Stomach smooth muscle (tissue), 2 donors: ENCODE data around the gene SPTLC1.
"Not testable (repeated sequence)": the region's sequence is repeated elsewhere in the genome, so short reads cannot be mapped to it uniquely, and the experiment has no call there.

Experiments used
- H3K27ac ChIP-seq: one replicate; pipeline ENCODE4 v1.7.0; 2013; ENCODE audit warnings: mild to moderate bottlenecking, low read length, inconsistent platforms
- H3K27me3 ChIP-seq, 2 donors: one replicate each; pipeline ENCODE4 v1.7.0; 2013; ENCODE audit warnings: low read length in 2 of 2; ENCODE audit not compliant: insufficient read depth in 2 of 2, control insufficient read depth in 1 of 2
- H3K36me3 ChIP-seq, 2 donors: one replicate each; pipeline ENCODE4 v1.7.0; 2013; ENCODE audit warnings: low read length in 2 of 2; ENCODE audit not compliant: control insufficient read depth in 2 of 2, insufficient read depth in 2 of 2
- H3K4me1 ChIP-seq: one replicate; pipeline ENCODE4 v1.7.0; 2013; ENCODE audit warnings: low read length; ENCODE audit not compliant: control insufficient read depth, insufficient read depth
- H3K4me3 ChIP-seq, 2 donors: one replicate each; pipeline ENCODE4 v1.7.0; 2013; ENCODE audit warnings: low read length in 2 of 2
- H3K9ac ChIP-seq, 2 donors: one replicate each; pipeline ENCODE4 v1.7.0; 2013; ENCODE audit warnings: low read length in 2 of 2, mild to moderate bottlenecking in 1 of 2
- H3K9me3 ChIP-seq, 2 donors: one replicate each; pipeline ENCODE4 v1.7.0; 2013; ENCODE audit warnings: low read length in 2 of 2; ENCODE audit not compliant: control insufficient read depth in 2 of 2
- donor health status: healthy.
- donor health status: Pancreatic carcinoma.

The SPTLC1 gene

DNA sequence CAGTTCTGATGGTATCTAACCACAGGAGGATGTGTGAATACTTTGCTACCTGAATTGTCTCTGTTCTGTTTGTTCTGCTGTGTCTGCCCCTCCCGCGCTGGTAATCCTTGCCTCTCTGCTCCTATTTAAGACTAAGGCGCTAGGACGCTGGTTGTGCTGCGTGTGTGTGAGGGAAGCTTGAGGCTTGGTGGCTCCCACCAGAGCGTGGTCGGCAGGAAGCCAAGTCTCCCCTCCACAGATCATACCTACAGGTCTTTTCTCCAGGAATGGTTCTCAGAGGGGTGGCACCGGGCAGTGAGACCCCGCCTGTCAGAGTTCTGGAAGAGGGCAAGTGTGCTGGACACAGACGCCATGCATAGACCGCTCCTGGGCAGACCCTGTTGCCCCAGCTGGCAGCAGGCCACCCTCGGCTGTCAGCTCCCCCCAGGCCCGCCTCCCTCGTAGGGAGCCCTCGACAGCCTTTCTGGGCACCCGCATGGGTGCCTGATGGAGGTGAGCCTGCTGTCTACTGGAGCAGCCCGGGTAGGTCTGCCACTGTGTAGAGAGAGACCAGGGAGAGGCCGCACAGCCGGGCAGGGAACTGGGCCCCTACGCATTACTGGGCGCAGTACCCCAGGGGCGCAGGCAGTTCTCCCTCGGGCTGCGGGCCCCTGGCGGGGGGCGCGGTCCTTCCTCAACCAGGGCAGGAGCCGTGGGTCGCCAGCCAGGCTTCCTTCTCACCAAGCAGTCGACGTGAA is 111.7 kb downstream of the SPTLC1 start:
- no peaks in the 10 kb centered on the region for H3K27me3 ChIP-seq
- H3K4me1 ChIP-seq, result no peaks in the 10 kb centered on the region
- no peak overlapping the region for H3K27ac ChIP-seq
- H3K9me3 ChIP-seq, result no peaks in the 10 kb centered on the region
- H3K36me3 ChIP-seq, result no peaks in the 10 kb centered on the region
- H3K4me3 ChIP-seq, result no peak overlapping the region
- H3K9ac ChIP-seq, result no peak overlapping the region

DNA sequence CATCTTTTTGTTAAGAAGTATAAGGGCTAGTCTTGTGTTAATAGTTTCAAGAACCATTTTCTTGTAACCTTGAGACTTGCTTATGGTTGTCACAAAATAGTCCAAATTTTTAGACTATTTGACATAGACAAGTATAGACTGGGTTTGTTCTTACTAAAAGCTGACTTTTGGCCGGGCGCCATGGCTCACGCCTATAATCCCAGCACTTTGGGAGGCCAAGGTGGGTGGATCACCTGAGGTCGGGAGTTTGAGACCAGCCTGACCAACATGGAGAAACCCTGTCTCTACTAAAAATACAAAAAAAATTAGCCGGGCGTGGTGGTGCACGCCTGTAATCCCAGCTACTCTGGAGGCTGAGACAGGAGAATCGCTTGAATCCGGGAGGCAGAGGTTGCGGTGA is 113.3 kb downstream of the SPTLC1 start:
- not testable (repeated sequence) for H3K36me3 ChIP-seq, H3K27me3 ChIP-seq, H3K9me3 ChIP-seq, H3K27ac ChIP-seq, H3K9ac ChIP-seq, H3K4me1 ChIP-seq, H3K4me3 ChIP-seq

DNA sequence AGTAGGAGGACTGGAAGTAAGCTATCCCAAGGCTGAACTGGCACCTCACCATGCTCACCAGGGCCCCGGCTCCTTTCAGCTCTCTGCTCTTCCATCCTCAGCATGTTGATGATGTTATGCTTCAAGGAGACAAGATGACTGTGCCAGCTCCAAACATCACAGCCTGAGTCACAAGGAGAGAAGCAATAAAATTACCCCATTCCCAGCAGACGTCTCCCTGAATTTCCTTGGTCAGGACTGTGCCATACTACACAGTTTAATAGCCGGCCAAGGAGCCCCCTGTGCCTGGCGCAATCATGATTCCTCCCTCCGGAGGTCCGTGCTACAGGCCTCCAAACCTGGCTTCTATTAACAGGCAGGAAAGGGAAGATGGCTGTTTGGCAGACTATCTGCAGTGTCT is 114.0 kb downstream of the SPTLC1 start:
- Histone ChIP-seq H3K9me3 (no peaks in the 10 kb centered on the region), H3K9ac (no peak overlapping the region), H3K4me3 (no peak overlapping the region), H3K27ac (no peak overlapping the region), H3K27me3 (no peaks in the 10 kb centered on the region), H3K36me3 (no peaks in the 10 kb centered on the region), H3K4me1 (no peaks in the 10 kb centered on the region)

DNA sequence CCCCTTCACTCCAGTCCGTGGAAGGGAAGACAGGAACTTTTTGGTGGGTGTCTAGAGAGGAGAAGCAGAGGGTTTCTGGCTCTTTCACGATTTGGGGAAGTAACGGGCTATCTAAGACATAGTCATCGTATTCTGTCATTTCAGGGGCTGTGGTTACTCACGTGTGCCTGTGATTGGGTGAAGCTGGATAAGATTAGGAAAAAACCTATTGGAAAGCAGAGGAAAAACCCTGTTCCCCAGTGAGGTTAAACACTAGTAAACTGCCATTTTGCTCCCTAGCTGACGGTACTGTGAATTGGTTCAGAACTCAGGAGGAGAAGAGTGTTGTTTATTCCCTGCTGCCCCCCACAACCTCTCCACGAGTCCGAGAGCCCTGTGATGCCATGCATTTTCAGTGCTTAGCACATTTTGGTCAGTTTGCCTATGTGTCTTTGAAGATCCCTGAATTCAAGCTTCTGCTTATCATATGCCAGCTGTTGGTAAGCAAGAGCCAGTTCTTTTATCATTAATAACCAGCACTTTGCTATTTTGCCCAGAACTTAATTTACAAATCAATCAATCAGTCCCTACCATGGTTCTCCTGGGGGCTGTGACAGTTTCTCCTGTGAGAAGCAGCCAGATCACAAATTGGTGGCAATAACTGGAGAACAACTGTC is 120.1 kb downstream of the SPTLC1 start:
- Histone ChIP-seq H3K4me3 (no peak overlapping the region), H3K9ac (no peak overlapping the region), H3K9me3 (no peaks in the 10 kb centered on the region), H3K36me3 (no peaks in the 10 kb centered on the region), H3K4me1 (no peaks in the 10 kb centered on the region), H3K27ac (no peak overlapping the region), H3K27me3 (peaks cover 0 to 5% of the 10 kb centered on the region in 2 donors)

DNA sequence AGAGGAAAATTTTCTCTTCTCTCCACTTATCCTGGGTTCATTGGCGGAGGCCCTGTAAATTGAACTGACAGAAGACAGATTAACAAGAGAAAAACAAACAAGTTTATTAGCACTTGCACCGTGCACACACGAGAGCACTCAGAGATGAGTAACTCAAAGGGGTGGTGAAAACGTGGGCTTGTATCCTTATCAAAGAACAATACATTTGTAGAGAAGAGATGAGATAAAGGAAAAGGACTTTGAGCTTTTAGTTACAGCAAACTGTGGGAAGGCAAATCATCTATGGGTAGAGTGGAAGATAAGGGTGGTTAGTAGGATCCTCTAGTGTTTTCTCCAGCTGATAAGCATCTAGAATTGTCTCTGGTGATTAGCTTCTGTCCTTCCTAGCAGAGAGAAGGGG is 120.8 kb downstream of the SPTLC1 start:
- no peaks in the 10 kb centered on the region for H3K9me3 ChIP-seq
- no peaks in the 10 kb centered on the region for H3K36me3 ChIP-seq
- H3K27ac ChIP-seq, result no peak overlapping the region
- no peaks in the 10 kb centered on the region for H3K4me1 ChIP-seq
- H3K4me3 ChIP-seq, result no peak overlapping the region
- no peak overlapping the region for H3K9ac ChIP-seq
- H3K27me3 ChIP-seq, result peaks cover 0 to 5% of the 10 kb centered on the region in 2 donors

DNA sequence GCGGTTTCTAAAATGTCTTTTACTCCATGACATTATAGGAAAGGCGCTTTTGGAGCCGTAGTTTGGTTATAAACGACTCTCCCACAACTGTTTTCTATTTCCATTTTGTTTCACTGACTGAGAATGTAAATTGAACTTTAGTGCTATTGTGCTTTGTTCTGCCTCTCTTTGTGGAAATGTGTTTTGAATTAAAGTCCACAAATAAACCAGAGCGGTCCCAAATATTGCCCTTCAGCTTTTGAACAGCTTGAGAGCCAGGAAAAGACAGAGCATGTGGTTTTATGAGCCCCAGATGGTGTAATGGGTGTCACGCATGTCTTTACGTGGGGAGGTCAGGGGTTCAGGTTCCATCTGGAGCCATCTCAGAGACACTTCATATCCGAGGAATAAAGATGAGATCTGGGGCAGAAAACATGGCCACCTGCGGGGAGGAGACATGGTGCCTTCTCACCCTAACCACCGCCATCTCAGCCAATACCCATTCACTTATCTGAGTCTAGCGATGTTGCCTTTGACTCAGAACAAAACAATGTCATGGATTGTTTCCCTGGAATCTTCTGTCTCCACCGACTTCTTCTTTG is 122.7 kb downstream of the SPTLC1 start:
- Histone ChIP-seq H3K4me1 (no peaks in the 10 kb centered on the region), H3K9ac (no peak overlapping the region), H3K36me3 (no peaks in the 10 kb centered on the region), H3K27ac (no peak overlapping the region), H3K9me3 (no peaks in the 10 kb centered on the region), H3K27me3 (peaks cover 0 to 5% of the 10 kb centered on the region in 2 donors), H3K4me3 (no peak overlapping the region)

DNA sequence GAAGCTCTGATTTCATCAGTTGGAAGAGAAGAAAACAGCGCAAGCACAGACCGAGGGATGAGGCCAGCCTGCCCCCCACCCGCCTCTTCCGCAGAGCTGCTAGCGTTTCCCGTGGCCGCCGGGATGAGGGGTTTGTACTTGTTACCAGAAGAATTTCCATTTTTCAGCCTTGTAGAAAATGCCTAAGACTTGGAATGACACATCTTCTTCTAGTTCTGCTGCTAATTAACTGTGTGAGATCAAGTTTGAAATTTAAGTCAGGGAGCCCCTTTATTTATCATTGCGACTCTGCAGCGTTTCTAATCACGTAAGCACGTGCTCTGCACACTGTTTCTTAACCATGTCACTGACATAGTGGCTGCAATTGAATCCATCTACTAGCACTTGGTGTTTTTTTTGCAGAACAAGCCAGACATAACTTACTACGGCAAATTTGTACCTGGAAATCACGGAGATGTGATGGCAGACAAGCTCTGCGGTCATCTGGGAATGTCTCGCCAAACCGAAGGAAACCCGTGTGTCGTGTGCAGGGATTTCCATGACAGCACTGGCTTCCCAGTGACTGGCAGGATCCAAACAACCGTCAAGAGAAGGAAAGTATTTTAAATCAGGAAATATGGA is 123.4 kb downstream of the SPTLC1 start:
- Histone ChIP-seq H3K4me3 (no peak overlapping the region), H3K9ac (no peak overlapping the region), H3K36me3 (no peaks in the 10 kb centered on the region), H3K4me1 (no peaks in the 10 kb centered on the region), H3K27ac (no peak overlapping the region), H3K9me3 (no peaks in the 10 kb centered on the region), H3K27me3 (peaks cover 0 to 5% of the 10 kb centered on the region in 2 donors)

DNA sequence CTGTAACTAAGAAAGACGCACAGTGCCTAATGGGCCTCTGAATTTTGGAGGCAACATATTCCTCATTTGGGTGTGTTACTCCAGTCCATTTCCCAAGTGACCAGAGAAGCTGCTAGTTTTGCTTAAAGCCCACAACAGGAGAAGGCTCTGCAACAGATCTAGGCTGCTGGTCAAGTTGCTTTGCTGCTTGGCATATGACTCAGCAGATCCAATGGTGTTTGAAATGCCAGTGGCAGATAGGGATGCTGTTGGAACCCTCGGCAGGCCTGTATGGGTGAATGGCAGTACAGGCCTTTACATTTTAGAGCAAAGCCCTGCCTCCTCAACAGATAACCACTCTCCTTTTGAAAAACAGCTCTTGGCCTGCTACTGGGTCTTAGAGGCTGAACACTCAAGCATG is 129.0 kb downstream of the SPTLC1 start:
- Histone ChIP-seq H3K27me3 (no peaks in the 10 kb centered on the region), H3K9ac (no peak overlapping the region), H3K4me3 (no peak overlapping the region), H3K4me1 (no peaks in the 10 kb centered on the region), H3K9me3 (peaks cover 0 to 2% of the 10 kb centered on the region in 2 donors), H3K27ac (no peak overlapping the region), H3K36me3 (no peaks in the 10 kb centered on the region)

DNA sequence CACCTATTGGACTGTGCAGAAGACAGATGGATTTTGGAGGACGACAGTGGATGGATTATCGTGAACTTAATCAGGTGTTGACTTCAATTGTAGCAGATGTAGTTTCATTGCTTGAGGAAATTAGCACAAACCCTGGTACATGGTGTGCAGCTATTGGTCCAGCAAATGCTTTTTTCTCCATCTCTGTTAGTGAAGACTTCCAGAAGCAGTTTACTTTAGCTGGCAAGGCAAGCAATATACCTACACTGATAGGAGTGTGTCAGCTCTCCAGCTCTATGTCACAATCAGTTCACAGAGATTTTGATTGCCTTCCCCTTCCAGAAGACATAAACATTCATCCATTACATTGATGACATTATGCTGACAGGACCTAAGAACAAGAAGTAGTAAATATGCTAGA is 129.5 kb downstream of the SPTLC1 start:
- no peak overlapping the region for H3K9ac ChIP-seq
- no peak overlapping the region for H3K4me3 ChIP-seq
- peaks cover 0 to 2% of the 10 kb centered on the region in 2 donors for H3K9me3 ChIP-seq
- no peaks in the 10 kb centered on the region for H3K27me3 ChIP-seq
- H3K36me3 ChIP-seq, result no peaks in the 10 kb centered on the region
- H3K4me1 ChIP-seq, result no peaks in the 10 kb centered on the region
- H3K27ac ChIP-seq, result no peak overlapping the region
